ENCODE results near the gene IL1RAPL2. TPM values are rescaled to one million over a fixed set of nuclear protein-coding genes. Genes with fewer than 3 reads are reported as not detected.

The IL1RAPL2 gene
- total RNA-seq, 1 donor from 2014 or later: not detected

DNA sequence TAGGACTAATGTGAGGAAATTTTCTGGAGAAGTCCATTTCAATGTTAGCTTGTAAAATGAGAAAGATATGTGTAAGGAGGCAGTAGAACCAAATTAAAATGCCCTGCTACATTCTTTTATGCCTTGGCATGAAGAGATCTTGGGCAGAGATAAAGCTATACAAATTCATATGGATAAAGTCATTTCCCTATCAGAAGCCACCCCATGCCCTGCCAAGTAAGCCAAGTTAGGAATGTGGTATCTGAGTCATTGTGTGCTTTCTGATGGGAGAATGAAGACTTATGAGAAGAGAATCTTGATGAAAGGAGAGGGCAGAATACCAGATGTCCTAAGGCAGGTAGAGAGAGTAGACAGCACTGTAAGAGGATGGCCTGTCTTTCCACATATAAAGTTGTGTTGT lies 570.8 kb downstream of the IL1RAPL2 start:
- Mint-ChIP-seq H3K27me3 (ENCODE audit: insufficient read depth, low read depth) (no peaks in the 10 kb centered on the region), H3K4me1 (no peaks in the 10 kb centered on the region), H3K27ac (no peak overlapping the region), H3K36me3 (no peaks in the 10 kb centered on the region), H3K4me3 (no peak overlapping the region), H3K9me3 (no peaks in the 10 kb centered on the region)
- Histone ChIP-seq H2AFZ (replicated peaks) (no peak overlapping the region), H3K27ac (no peak overlapping the region), H3K4me3 (no peak overlapping the region), H3K4me1 (no peaks in the 10 kb centered on the region), H3K36me3 (no peaks in the 10 kb centered on the region), H3K9me3 (ENCODE audit: low read depth) (no peaks in the 10 kb centered on the region), H3K79me2 (ENCODE audit: low read depth) (no peaks in the 10 kb centered on the region), H4K20me1 (ENCODE audit: low read depth) (no peaks in the 10 kb centered on the region), H3F3A (ENCODE audit: low read depth) (no peaks in the 10 kb centered on the region), H3K4me2 (no peak overlapping the region), H3K27me3 (no peaks in the 10 kb centered on the region), H3K9ac (no peak overlapping the region)
- DNase-seq (ENCODE audit: low spot score): no peak
- TF ChIP-seq EZH2 (IDR thresholded peaks at IDR 0.05): no peak
- no peak for TF ChIP-seq EZH2phosphoT487 (IDR thresholded peaks at IDR 0.05)
- TF ChIP-seq, protein P1, sequence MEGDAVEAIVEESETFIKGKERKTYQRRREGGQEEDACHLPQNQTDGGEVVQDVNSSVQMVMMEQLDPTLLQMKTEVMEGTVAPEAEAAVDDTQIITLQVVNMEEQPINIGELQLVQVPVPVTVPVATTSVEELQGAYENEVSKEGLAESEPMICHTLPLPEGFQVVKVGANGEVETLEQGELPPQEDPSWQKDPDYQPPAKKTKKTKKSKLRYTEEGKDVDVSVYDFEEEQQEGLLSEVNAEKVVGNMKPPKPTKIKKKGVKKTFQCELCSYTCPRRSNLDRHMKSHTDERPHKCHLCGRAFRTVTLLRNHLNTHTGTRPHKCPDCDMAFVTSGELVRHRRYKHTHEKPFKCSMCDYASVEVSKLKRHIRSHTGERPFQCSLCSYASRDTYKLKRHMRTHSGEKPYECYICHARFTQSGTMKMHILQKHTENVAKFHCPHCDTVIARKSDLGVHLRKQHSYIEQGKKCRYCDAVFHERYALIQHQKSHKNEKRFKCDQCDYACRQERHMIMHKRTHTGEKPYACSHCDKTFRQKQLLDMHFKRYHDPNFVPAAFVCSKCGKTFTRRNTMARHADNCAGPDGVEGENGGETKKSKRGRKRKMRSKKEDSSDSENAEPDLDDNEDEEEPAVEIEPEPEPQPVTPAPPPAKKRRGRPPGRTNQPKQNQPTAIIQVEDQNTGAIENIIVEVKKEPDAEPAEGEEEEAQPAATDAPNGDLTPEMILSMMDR (IDR thresholded peaks at IDR 0.05): no peak

DNA sequence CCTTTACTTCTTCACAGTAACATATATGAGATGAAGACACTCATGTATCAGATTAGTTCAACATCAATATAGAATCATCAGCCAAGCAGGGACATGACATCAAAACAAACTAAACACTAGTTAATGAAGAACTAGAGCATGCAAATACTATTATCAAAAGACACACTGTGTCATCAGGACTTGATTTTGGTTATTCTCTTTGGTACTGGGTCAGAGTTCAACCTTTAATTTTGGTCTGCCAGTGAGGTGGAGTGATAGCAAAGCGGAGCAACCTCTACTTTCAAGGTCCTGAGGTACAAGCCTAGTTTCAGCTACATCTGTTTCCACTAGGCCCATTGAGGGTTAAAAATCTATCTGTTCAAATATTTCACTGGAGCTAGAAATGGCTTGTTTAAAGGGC lies 584.0 kb downstream of the IL1RAPL2 start:
- Histone ChIP-seq H3K27me3 (no peaks in the 10 kb centered on the region), H3K79me2 (ENCODE audit: low read depth) (no peaks in the 10 kb centered on the region), H3K4me2 (no peak overlapping the region), H3K9me3 (ENCODE audit: low read depth) (no peaks in the 10 kb centered on the region), H2AFZ (replicated peaks) (no peak overlapping the region), H4K20me1 (ENCODE audit: low read depth) (no peaks in the 10 kb centered on the region), H3K9ac (no peak overlapping the region), H3K4me3 (no peak overlapping the region), H3K36me3 (no peaks in the 10 kb centered on the region), H3F3A (ENCODE audit: low read depth) (no peaks in the 10 kb centered on the region), H3K27ac (no peak overlapping the region), H3K4me1 (no peaks in the 10 kb centered on the region)
- Mint-ChIP-seq H3K36me3 (no peaks in the 10 kb centered on the region), H3K27ac (no peak overlapping the region), H3K4me1 (no peaks in the 10 kb centered on the region), H3K4me3 (no peak overlapping the region), H3K9me3 (no peaks in the 10 kb centered on the region), H3K27me3 (ENCODE audit: insufficient read depth, low read depth) (no peaks in the 10 kb centered on the region)
- TF ChIP-seq EZH2phosphoT487 (IDR thresholded peaks at IDR 0.05) (no peak), EZH2 (IDR thresholded peaks at IDR 0.05) (no peak)
- TF ChIP-seq, protein P1 (IDR thresholded peaks at IDR 0.05): no peak
- DNase-seq (ENCODE audit: low spot score): no peak

DNA sequence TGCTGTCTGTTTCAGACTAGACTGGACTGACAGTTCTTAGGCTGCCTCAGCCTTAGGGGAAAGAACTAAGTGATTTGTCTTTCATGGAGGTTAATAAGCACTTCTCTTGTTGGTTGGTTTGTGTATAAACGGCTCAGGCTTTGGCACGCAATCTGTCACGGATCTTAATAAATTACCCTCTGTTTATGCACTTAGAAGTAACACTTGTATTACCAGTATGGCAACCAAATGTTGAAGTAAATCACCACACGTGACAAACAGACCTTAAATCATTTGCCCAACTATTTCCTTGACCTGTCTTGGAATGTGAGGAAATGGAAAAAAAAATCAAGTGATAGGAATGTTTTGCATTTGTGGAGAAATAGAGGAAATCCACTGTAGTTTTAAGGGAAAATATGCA lies 584.6 kb downstream of the IL1RAPL2 start:
- Mint-ChIP-seq H3K4me1 (no peaks in the 10 kb centered on the region), H3K4me3 (no peak overlapping the region), H3K27ac (no peak overlapping the region), H3K9me3 (no peaks in the 10 kb centered on the region), H3K27me3 (ENCODE audit: insufficient read depth, low read depth) (no peaks in the 10 kb centered on the region), H3K36me3 (no peaks in the 10 kb centered on the region)
- H3K27ac ChIP-seq: no peak overlapping the region
- H3K79me2 ChIP-seq (ENCODE audit: low read depth): no peaks in the 10 kb centered on the region
- no peaks in the 10 kb centered on the region for H3K36me3 ChIP-seq
- H4K20me1 ChIP-seq (ENCODE audit: low read depth): no peaks in the 10 kb centered on the region
- TF ChIP-seq EZH2phosphoT487 (IDR thresholded peaks at IDR 0.05): no peak
- TF ChIP-seq, protein P1 (IDR thresholded peaks at IDR 0.05): no peak
- TF ChIP-seq EZH2 (IDR thresholded peaks at IDR 0.05): no peak
- H3K4me2 ChIP-seq: no peak overlapping the region
- no peaks in the 10 kb centered on the region for H3F3A ChIP-seq (ENCODE audit: low read depth)
- H3K27me3 ChIP-seq: no peaks in the 10 kb centered on the region
- H3K4me3 ChIP-seq: no peak overlapping the region
- no peaks in the 10 kb centered on the region for H3K4me1 ChIP-seq
- no peaks in the 10 kb centered on the region for H3K9me3 ChIP-seq (ENCODE audit: low read depth)
- no peak overlapping the region for H2AFZ ChIP-seq (replicated peaks)
- no peak for DNase-seq (ENCODE audit: low spot score)
- no peak overlapping the region for H3K9ac ChIP-seq

All from neural progenitor cell (in vitro differentiated cells).